ENCODE data around the gene MYOF.

- TF ChIP-seq POLR2A (IDR thresholded peaks at IDR 0.05) (no peak), CTCF (IDR thresholded peaks at IDR 0.05 in 4 of 5, conservative IDR thresholded peaks at IDR 0.05 in 1 of 5) (no peak)
Observed at GRCh38 chr10:93296151-93296550, 186.0 kb downstream of the MYOF start.
